Kidney epithelial cell (primary cell): ENCODE results near the gene PGAP3. TPM values are rescaled to one million over a fixed set of nuclear protein-coding genes. Genes with fewer than 3 reads are reported as not detected.

Experiments used
- DNase-seq: peaks from one replicate; pipeline ENCODE4 v3.0.0-alpha.2; 2010; ENCODE audit warnings: low read depth
- H3K27me3 ChIP-seq: 2 replicates; pipeline ENCODE4 v1.6.0; 2011; ENCODE audit warnings: low read length; ENCODE audit not compliant: control insufficient read depth, insufficient read depth
- H3K36me3 ChIP-seq: 2 replicates; pipeline ENCODE4 v1.5.1; 2011; ENCODE audit warnings: low read length; ENCODE audit not compliant: control insufficient read depth, insufficient read depth
- H3K4me3 ChIP-seq: 2 replicates; pipeline ENCODE4 v1.5.1; 2011; ENCODE audit warnings: low read depth, mild to moderate bottlenecking, control low read depth, low read length
- CTCF ChIP-seq: IDR thresholded peaks from 2 replicates; pipeline ENCODE4 v1.5.1; 2011; ENCODE audit warnings: mild to moderate bottlenecking, moderate library complexity, low read length, control low read depth, inconsistent platforms; ENCODE audit not compliant: insufficient read depth, poor library complexity, severe bottlenecking
- total RNA-seq: library from RNA; depleted of rRNA; stranded (reverse); fragments of >200 nt; gene quantifications from 2 replicates; pipeline ENCODE4 v1.2.3, GENCODE V29; 2015

The PGAP3 gene
- total RNA-seq, 1 donor from 2014 or later, result 12.5 TPM

GRCh38 chr17:39665642-39666224 lies 22.1 kb downstream of the PGAP3 start:
- no peak for DNase-seq
- H3K27me3 ChIP-seq, result peaks cover 42% of the 10 kb centered on the region
- TF ChIP-seq CTCF, result peak; percentile 23
- H3K4me3 ChIP-seq, result no peak overlapping the region
- no peaks in the 10 kb centered on the region for H3K36me3 ChIP-seq

- Histone ChIP-seq H3K27me3 (peaks cover 36% of the 10 kb centered on the region), H3K4me3 (no peak within 1 kb of the TSS), H3K36me3 (no peaks in the 10 kb centered on the region)
- no peak for DNase-seq
- TF ChIP-seq CTCF, result no peak
Observed at GRCh38 chr17:39664581-39665561, 23.0 kb downstream of the PGAP3 start, which contains the start of gene TCAP. Gene TCAP (plus strand): TSS chr17:39665349. CDS start chr17:39665360, 11 bp downstream.

- no peaks in the 10 kb centered on the region for H3K36me3 ChIP-seq
- H3K27me3 ChIP-seq, result peaks cover 30% of the 10 kb centered on the region
- H3K4me3 ChIP-seq, result no peak overlapping the region
- DNase-seq, result no peak
- TF ChIP-seq CTCF, result no peak
Observed at GRCh38 chr17:39663688-39664580, 23.9 kb downstream of the PGAP3 start.

- no peak for TF ChIP-seq CTCF
- Histone ChIP-seq H3K4me3 (no peak overlapping the region), H3K36me3 (no peaks in the 10 kb centered on the region), H3K27me3 (peaks cover 25% of the 10 kb centered on the region)
- DNase-seq, result no peak
Observed at GRCh38 chr17:39663340-39663687, 24.5 kb downstream of the PGAP3 start.

- no peak for TF ChIP-seq CTCF
- no peaks in the 10 kb centered on the region for H3K36me3 ChIP-seq
- H3K27me3 ChIP-seq, result peaks cover 20% of the 10 kb centered on the region
- no peak for DNase-seq
- H3K4me3 ChIP-seq, result no peak overlapping the region
Observed at GRCh38 chr17:39662551-39663339, 25.1 kb downstream of the PGAP3 start.
